Measurements from ENCODE around the gene PHF2.

Gene PHF2

DNA sequence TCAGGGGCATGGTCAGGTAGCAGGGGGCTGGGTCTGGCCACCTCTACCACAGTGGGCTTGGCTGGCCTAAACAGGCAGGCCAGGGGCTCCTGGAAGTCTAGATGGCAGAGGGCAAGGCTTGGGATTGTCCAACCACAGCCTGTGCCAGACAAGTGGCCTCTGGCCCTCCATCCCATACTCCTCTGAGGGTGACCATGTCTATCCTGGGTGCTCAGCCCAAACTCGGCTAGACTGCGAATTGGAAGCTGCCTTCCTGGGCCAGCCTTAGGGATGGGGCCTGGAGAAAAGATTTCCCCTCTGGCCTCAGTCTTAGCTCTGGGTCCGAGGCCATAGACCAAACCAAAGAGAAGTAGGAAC, 110.5 kb downstream of the PHF2 start:
- DNase-seq (ENCODE audit: insufficient read length, low spot score) (no peak), FAIRE-seq (no peak)

DNA sequence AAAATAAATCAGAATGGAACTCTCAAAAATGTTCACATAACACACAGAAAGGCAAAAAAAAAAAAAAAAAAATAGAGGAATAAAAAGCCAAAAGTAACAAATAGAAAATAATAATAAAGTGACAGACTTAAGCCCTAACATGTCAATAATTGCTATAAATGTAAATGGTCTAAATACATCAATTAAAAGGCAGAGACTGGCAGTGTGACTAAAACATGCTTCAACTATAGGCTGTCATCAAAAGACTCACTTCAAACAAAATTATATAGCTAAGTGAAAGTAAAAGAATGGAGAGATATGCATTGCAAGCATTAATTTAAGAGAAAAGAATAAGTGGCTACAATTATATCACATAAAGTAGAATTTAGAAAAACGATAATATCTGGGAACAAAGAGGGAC, 114.2 kb downstream of the PHF2 start:
- DNase-seq (ENCODE audit: insufficient read length, low spot score) (no peak), FAIRE-seq (no peak)

- FAIRE-seq (no peak), DNase-seq (ENCODE audit: insufficient read length, low spot score) (no peak)
Measured at GRCh38 chr9:93693129-93693528, 116.7 kb downstream of the PHF2 start.

- DNase-seq (ENCODE audit: insufficient read length, low spot score): no peak
- FAIRE-seq: no peak
Measured at GRCh38 chr9:93697352-93698139, 121.2 kb downstream of the PHF2 start.

DNA sequence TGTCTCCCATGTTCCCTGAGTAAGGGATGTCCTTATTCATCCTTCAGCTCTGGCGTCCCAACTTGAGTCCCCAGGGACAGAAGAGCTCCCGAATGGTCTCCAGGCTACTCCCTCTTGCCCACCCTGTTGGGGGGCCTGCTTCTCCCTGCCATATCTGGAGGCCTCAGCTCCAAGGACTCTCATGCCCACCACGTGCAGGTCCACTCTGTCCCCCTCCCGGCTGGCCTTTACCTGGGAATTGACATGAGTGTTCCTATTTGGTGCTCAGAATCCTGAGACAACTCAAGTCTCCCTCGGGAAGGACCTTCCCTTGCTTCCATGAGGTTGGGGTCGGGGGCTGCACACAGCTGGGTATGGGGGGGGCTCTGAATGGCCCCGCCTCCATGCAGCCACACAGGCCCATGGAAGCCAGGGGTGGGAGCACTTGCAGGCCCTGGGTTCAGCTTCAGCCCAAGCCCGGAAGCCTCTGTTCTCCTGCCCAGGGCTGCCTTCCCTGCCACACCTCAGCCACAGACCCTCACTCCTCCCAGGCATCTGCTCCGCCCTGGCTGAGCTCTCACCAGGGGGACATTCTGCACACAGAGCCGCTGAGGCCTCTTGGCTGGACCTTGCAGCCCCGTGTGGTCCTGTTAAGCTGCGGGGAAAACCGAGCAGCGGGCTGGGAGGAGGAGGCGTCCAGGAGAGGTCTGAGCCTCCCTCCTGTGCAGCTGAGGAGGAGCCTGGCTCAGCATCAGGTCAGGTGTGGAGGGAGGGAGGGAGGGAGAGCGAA, 121.9 kb downstream of the PHF2 start:
- FAIRE-seq: no peak
- no peak for DNase-seq (ENCODE audit: insufficient read length, low spot score)

- FAIRE-seq (no peak), DNase-seq (ENCODE audit: insufficient read length, low spot score) (no peak)
Measured at GRCh38 chr9:93699650-93700049, 123.3 kb downstream of the PHF2 start.

- FAIRE-seq: no peak
- no peak for DNase-seq (ENCODE audit: insufficient read length, low spot score)
Measured at GRCh38 chr9:93701494-93702218, 125.3 kb downstream of the PHF2 start.

DNA sequence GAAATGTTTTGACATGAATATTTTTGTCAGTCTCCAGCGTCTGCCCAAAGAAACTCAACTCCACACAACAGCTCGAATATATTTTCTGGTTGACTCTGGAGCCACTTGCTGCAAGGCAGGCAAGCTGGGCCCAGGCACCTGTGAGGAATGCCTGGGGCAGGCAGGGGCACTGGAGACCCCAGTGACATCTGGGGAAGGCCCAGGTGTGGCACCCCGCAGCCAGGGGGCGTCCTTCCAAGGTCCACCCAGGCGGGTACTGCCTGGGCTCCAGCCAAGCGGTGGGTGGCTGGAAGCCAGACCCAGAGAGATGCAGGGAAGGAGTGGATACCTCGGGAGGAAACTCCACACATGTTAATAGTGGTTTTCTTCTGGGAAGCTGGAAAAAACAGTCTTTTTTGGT, 125.9 kb downstream of the PHF2 start:
- FAIRE-seq (no peak), DNase-seq (ENCODE audit: insufficient read length, low spot score) (no peak)

- no peak for DNase-seq (ENCODE audit: insufficient read length, low spot score)
- no peak for FAIRE-seq
Measured at GRCh38 chr9:93708289-93708986, 132.1 kb downstream of the PHF2 start.

GRCh38 chr9:93708987-93709302, 132.6 kb downstream of the PHF2 start:
- DNase-seq (ENCODE audit: insufficient read length, low spot score): no peak
- FAIRE-seq: no peak

GRCh38 chr9:93709600-93710369, 133.4 kb downstream of the PHF2 start:
- no peak for DNase-seq (ENCODE audit: insufficient read length, low spot score)
- FAIRE-seq: no peak

- DNase-seq (ENCODE audit: insufficient read length, low spot score) (no peak), FAIRE-seq (no peak)
Measured at GRCh38 chr9:93710370-93710723, 134.0 kb downstream of the PHF2 start.

DNA sequence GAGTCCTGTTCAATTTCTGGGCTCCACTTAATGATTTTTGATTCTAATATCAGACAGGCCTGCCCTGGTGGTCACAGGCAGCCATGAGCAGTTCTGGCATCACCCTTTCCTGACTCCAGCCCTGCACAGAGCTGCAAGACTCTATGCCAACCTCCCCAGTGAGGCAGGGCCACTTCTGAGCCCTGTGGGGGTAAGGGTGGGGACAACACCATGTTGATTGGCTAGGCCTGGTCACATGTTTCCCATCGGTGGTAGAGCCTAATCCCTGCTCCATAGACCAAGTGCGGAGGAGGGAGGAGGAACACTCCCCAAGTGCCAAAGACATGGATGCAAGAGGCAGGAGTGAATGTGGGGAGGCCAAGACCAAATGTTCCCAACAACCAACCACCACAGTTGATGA, 134.6 kb downstream of the PHF2 start:
- FAIRE-seq: no peak

DNA sequence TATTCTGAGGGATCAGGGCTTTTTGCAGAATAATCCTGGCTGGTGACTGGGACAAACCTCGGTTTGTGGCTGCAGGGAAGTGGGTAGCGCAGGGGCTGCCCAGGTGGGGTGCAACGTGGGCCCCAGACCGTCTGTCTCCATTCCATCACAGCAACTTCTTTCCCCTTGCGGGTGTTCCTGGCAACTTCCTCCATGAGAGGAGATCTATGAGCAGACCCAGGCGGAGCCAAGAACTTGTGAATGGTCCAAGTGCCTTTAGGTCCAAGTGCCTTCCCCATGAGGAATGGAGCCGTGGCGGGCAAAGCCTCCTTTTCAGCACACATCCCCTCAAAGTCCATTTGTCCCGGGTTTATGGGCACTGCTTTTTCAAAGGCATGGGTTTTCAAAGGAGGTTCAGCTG, 136.5 kb downstream of the PHF2 start:
- FAIRE-seq (no peak), DNase-seq (ENCODE audit: insufficient read length, low spot score) (no peak)

More for the DNA sequence above, 134.6 kb downstream of the PHF2 start:
- no peak for DNase-seq (ENCODE audit: insufficient read length, low spot score)

- peak; percentile 7 for DNase-seq (ENCODE audit: insufficient read length, low spot score)
- no peak for FAIRE-seq
Measured at GRCh38 chr9:93713716-93714115, 137.3 kb downstream of the PHF2 start.

DNA sequence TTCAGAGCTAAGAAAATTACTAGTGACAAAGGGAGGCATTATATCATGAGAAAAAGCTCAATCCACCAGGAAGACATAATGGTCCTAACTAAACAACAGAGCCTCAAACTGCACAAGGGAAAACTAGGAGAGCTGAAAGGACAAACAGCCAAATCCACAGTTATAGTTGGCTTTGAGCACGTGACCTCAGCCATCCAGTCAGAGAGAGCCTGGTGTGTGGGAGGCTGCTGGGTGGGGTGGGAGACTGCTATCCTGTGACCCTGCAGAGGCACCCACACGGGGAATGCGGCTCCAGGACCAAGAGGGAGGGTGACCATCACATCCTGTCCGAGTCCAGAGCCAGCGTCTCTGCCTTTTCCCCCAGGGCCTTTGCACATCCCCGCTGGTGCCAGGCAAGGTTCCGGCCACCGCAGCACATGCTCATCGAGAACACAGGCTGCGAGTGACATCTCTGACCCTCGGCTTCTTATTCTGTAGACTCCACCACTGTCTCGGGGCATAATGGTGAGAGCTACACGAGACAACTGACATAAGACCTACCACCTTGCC, 145.1 kb downstream of the PHF2 start:
- no peak for DNase-seq (ENCODE audit: insufficient read length, low spot score)
- FAIRE-seq: no peak

GRCh38 chr9:93724852-93725251, 148.5 kb downstream of the PHF2 start:
- FAIRE-seq: no peak

DNA sequence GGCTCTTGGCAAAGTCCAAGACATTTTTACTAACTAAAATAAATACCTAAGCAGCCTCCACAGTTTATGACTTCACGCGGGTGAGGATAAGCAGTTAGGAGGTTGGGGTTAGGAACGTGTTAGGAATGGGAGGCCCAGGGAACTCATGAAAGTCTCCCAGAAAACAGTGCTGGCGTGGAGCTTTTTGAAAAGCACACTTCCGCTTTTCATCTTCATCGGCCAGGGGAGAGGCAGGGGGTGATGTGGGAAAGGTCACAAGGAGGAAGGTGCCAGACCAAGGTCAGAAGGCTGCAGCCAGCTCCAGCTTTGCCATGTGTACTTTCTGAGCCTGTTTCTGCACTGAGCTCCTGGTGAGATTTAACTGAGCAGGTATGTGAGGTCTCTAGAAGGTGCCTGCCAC, 149.0 kb downstream of the PHF2 start:
- DNase-seq (ENCODE audit: insufficient read length, low spot score) (no peak), FAIRE-seq (no peak)

More at GRCh38 chr9:93724852-93725251, 148.5 kb downstream of the PHF2 start:
- DNase-seq (ENCODE audit: insufficient read length, low spot score): no peak

DNA sequence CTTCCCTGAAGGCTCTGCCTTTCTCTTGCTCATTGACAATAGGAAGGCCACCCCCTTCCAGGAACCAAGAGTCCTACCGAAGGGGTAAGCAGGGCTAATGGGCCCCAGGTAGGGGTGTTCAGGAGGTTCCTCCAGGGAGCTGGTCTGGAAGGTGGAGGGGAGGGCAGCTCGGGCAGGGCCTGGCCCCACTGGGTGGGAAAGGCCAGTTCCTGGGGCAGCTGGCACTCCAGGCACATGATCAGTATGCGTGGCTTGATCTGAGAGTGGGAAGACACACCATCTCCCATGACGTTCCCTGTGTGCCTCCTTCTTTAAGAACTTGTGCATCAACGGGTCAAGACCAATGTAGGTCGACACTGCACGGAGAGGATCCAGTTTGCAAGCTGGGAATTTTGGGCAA, 149.8 kb downstream of the PHF2 start:
- FAIRE-seq: no peak
- no peak for DNase-seq (ENCODE audit: insufficient read length, low spot score)
